Erythroblast (primary cell): ENCODE results near the gene COQ8B.

ENCODE experiments used
- DNase-seq, 2 experiments: peaks; one replicate each; lab custom pipeline; 2025; lab: John Stamatoyannopoulos, UW
- GATA1 ChIP-seq: IDR thresholded peaks from 2 replicates; pipeline ENCODE4 v1.6.1; 2011; ENCODE audit warnings: low read depth, mild to moderate bottlenecking, control low read depth, low read length, moderate library complexity
- POLR2A ChIP-seq: IDR thresholded peaks from 2 replicates; pipeline ENCODE4 v1.6.1; 2011; ENCODE audit warnings: mild to moderate bottlenecking, low read length

Gene COQ8B

GRCh38 chr19:40688987-40689338, 27.7 kb downstream of the COQ8B start:
- DNase-seq: peak; percentile 47 to 48
- no peak for TF ChIP-seq POLR2A
- no peak for TF ChIP-seq GATA1

- TF ChIP-seq POLR2A (no peak), GATA1 (no peak)
Observed at GRCh38 chr19:40688309-40688708, 28.4 kb downstream of the COQ8B start.

GRCh38 chr19:40687525-40688016, 29.1 kb downstream of the COQ8B start:
- DNase-seq: peak; percentile 94 to 95
- TF ChIP-seq POLR2A (peak; percentile 59), GATA1 (no peak)

More at GRCh38 chr19:40688309-40688708, 28.4 kb downstream of the COQ8B start:
- no peak for DNase-seq

GRCh38 chr19:40686882-40687524, 29.7 kb downstream of the COQ8B start:
- no peak for TF ChIP-seq POLR2A
- DNase-seq: peak; percentile 56 to 64

- TF ChIP-seq GATA1 (no peak), POLR2A (no peak)
- peak; percentile 50 to 73 for DNase-seq
Observed at GRCh38 chr19:40685563-40685962, 31.1 kb downstream of the COQ8B start.

GRCh38 chr19:40685016-40685526, 31.6 kb downstream of the COQ8B start:
- peak in 1 of 2 experiments; percentile 33 for DNase-seq
- TF ChIP-seq GATA1: no peak
- TF ChIP-seq POLR2A: no peak

GRCh38 chr19:40684280-40684679, 32.4 kb downstream of the COQ8B start:
- TF ChIP-seq POLR2A (no peak), GATA1 (no peak)
- DNase-seq: no peak

- TF ChIP-seq GATA1 (no peak), POLR2A (no peak)
- no peak for DNase-seq
Observed at GRCh38 chr19:40683437-40683836, 33.2 kb downstream of the COQ8B start.

- DNase-seq: no peak
- TF ChIP-seq GATA1: no peak
- no peak for TF ChIP-seq POLR2A
Observed at GRCh38 chr19:40682431-40682964, 34.2 kb downstream of the COQ8B start.

GRCh38 chr19:40681039-40681438, 35.6 kb downstream of the COQ8B start:
- no peak for DNase-seq
- TF ChIP-seq POLR2A: no peak
- no peak for TF ChIP-seq GATA1

- no peak for DNase-seq
- no peak for TF ChIP-seq POLR2A
- TF ChIP-seq GATA1: no peak
Observed at GRCh38 chr19:40677156-40677555, 39.5 kb downstream of the COQ8B start.

- TF ChIP-seq GATA1: no peak
- no peak for TF ChIP-seq POLR2A
- DNase-seq: no peak
Observed at GRCh38 chr19:40674291-40674690, 42.4 kb downstream of the COQ8B start.

- TF ChIP-seq POLR2A: no peak
- no peak for DNase-seq
Observed at GRCh38 chr19:40673397-40673796, 43.3 kb downstream of the COQ8B start.

GRCh38 chr19:40672573-40673299, 44.0 kb downstream of the COQ8B start:
- TF ChIP-seq GATA1 (no peak), POLR2A (no peak)
- DNase-seq: no peak
